Endothelial cell of umbilical vein (primary cell): ENCODE results near the gene FURIN. TPM values are rescaled to one million over a fixed set of nuclear protein-coding genes. Genes with fewer than 3 reads are reported as not detected.
"Not testable (repeated sequence)": the region's sequence is repeated elsewhere in the genome, so short reads cannot be mapped to it uniquely, and the experiment has no call there.

ENCODE experiments used
- BruUV-seq: library from RNA; stranded (reverse); fragments of 400-500 nt; replicated peaks from 2 replicates; lab custom pipeline; 2021; lab: Mats Ljungman, UMichigan
- CTCF ChIA-PET: fragments of 300-600, 350-600 bp; sonication (Branson Sonifier 250); formaldehyde crosslinking; loops from one replicate; lab custom pipeline; 2021; ENCODE audit warnings: antibody characterized with exemption, inconsistent platforms; lab: Charles Lee
- POLR2A ChIA-PET: fragments of 300-600, 350-600 bp; sonication (Branson Sonifier 250); formaldehyde crosslinking; loops from one replicate; lab custom pipeline; 2021; ENCODE audit warnings: antibody characterized with exemption, inconsistent platforms; lab: Charles Lee
- DNase-seq: peaks from one replicate; pipeline ENCODE4 v3.0.0-alpha.2; 2011; ENCODE audit warnings: low read depth, low spot score
- FAIRE-seq: peaks from 2 replicates; lab custom pipeline; 2011; peaks lifted over from hg19 to GRCh38; lab: Jason Lieb, UNC
- H2AFZ ChIP-seq: 2 replicates; pipeline ENCODE4 v1.6.0; 2012; ENCODE audit warnings: low read depth, low read length, control low read depth, inconsistent platforms
- H3K27ac ChIP-seq: 2 replicates; pipeline ENCODE4 v1.5.1; 2011; ENCODE audit warnings: low read depth, mild to moderate bottlenecking, control low read depth, low read length, moderate library complexity; ENCODE audit not compliant: insufficient read depth
- H3K27me3 ChIP-seq, 2 experiments: 2 replicates each; pipeline versions ENCODE4 v1.6.0 to v1.6.1; 2011; ENCODE audit warnings: low read length in 2 of 2, mixed read lengths in 1 of 2; ENCODE audit not compliant: control insufficient read depth in 2 of 2, insufficient read depth in 2 of 2
- H3K36me3 ChIP-seq, 2 experiments: 2 replicates in 1 of 2; 3 replicates in 1 of 2; pipeline ENCODE4 v1.5.1; 2011; ENCODE audit warnings: low read length in 2 of 2, mild to moderate bottlenecking in 1 of 2, moderate library complexity in 1 of 2; ENCODE audit not compliant: control insufficient read depth in 2 of 2, insufficient read depth in 2 of 2; ENCODE audit errors: extremely low read depth in 1 of 2
- H3K4me1 ChIP-seq: 3 replicates; pipeline ENCODE4 v1.5.1; 2011; ENCODE audit warnings: mild to moderate bottlenecking, low read length; ENCODE audit not compliant: control insufficient read depth, insufficient read depth; ENCODE audit errors: extremely low read depth
- H3K4me2 ChIP-seq: 2 replicates; pipeline ENCODE4 v1.6.1; 2011; ENCODE audit warnings: low read length, control low read depth, mixed read lengths; ENCODE audit not compliant: insufficient read depth
- H3K4me3 ChIP-seq, 3 experiments: fragments of 200-600 bp in 1 of 3; sonication (generic), shearing (Covaris generic) in 1 of 3; replicated peaks in 1 of 3; 2 replicates each; pipeline ENCODE4 v1.5.1; 2011 to 2016; ENCODE audit warnings: control low read depth in 3 of 3, low read length in 3 of 3, mild to moderate bottlenecking in 2 of 3, inconsistent platforms in 1 of 3, low read depth in 1 of 3, moderate library complexity in 1 of 3; ENCODE audit not compliant: insufficient read depth in 1 of 3
- H3K79me2 ChIP-seq: 2 replicates; pipeline ENCODE4 v1.6.0; 2012; ENCODE audit warnings: low read length, inconsistent platforms; ENCODE audit not compliant: control insufficient read depth, insufficient read depth
- H3K9ac ChIP-seq: replicated peaks from 2 replicates; pipeline ENCODE3; 2011; ENCODE audit warnings: low read length, control low read depth; ENCODE audit not compliant: insufficient read depth; ENCODE audit errors: extremely low read depth
- H3K9me1 ChIP-seq: replicated peaks from 3 replicates; pipeline ENCODE4 v1.6.0; 2011; ENCODE audit warnings: mild to moderate bottlenecking, low read length; ENCODE audit not compliant: control insufficient read depth, insufficient read depth; ENCODE audit errors: extremely low read depth
- H3K9me3 ChIP-seq: replicated peaks from 2 replicates; pipeline ENCODE4 v1.5.1; 2012; ENCODE audit warnings: low read length, inconsistent platforms; ENCODE audit not compliant: control insufficient read depth, insufficient read depth
- H4K20me1 ChIP-seq: replicated peaks from 2 replicates; pipeline ENCODE3; 2011; ENCODE audit warnings: mild to moderate bottlenecking, low read length; ENCODE audit not compliant: control insufficient read depth, insufficient read depth; ENCODE audit errors: extremely low read depth
- FOS ChIP-seq: IDR thresholded peaks from 2 replicates; pipeline ENCODE4 v1.6.1; 2011; ENCODE audit warnings: mild to moderate bottlenecking, low read length, moderate library complexity, borderline replicate concordance; ENCODE audit not compliant: insufficient read depth
- GATA2 ChIP-seq: IDR thresholded peaks from 2 replicates; pipeline ENCODE4 v1.7.0; 2011; ENCODE audit warnings: low read depth, mild to moderate bottlenecking, moderate library complexity, mixed read lengths, low read length; ENCODE audit not compliant: insufficient read length, insufficient read depth
- POLR2A ChIP-seq: IDR thresholded peaks from 2 replicates; pipeline ENCODE4 v1.6.1; 2012; ENCODE audit warnings: low read depth, mild to moderate bottlenecking, control low read depth, low read length
- dilution Hi-C: fragments of 300-500 bp; cut with MboI; formaldehyde crosslinking; loops from one replicate; pipeline ENCODE4 v1.15.0; 2019; ENCODE audit warnings: low sequenced_read_pairs; ENCODE audit not compliant: extremely low pct_ligation_motif_present
- intact Hi-C: fragments of 100-400 bp; cut with micrococcal nuclease; formaldehyde crosslinking; loops from one replicate; pipeline ENCODE4 v1.10.0; 2022
- polyA plus RNA-seq, 4 experiments: library from polyadenylated mRNA; depleted of rRNA in 3 of 4; stranded (reverse) in 3 of 4; unstranded in 1 of 4; fragments of >200 nt; gene quantifications; 2 replicates each; pipeline versions ENCODE4 v1.2.1 to v1.2.3, GENCODE V29; 2011 to 2012; ENCODE audit warnings: missing spikeins in 1 of 4
- total RNA-seq: library from RNA; stranded (reverse); gene quantifications from 2 replicates; pipeline ENCODE4 v1.2.3, GENCODE V29; 2021

The FURIN gene
- total and polyA plus RNA-seq, 2 donors (not counting 3 experiments of a cell fraction or from before 2014, with no cell fraction given), result 77.4 to 131 TPM

GRCh38 chr15:90845201-90845949 is 23.0 kb upstream of the FURIN start:
- BruUV-seq, result no TSS peak
- Histone ChIP-seq H3K4me3 (no peak overlapping the region), H4K20me1 (no peaks in the 10 kb centered on the region), H2AFZ (no peak overlapping the region), H3K27ac (no peak overlapping the region), H3K9ac (no peak overlapping the region), H3K27me3 (no peaks in the 10 kb centered on the region), H3K79me2 (no peaks in the 10 kb centered on the region), H3K4me2 (no peak overlapping the region), H3K9me1 (no peaks in the 10 kb centered on the region), H3K4me1 (no peaks in the 10 kb centered on the region), H3K36me3 (no peaks in the 10 kb centered on the region), H3K9me3 (no peaks in the 10 kb centered on the region)
- no peak for TF ChIP-seq GATA2
- no peak for TF ChIP-seq POLR2A
- peak; percentile 34 for TF ChIP-seq FOS
- FAIRE-seq (no peak), DNase-seq (no peak)
- dilution Hi-C loops (no loop called here), intact Hi-C loops (no loop called here)
- CTCF ChIA-PET, result interaction anchor here (1.0 kb wide), 1 partner anchor 14 kb away, joined by 3 read pairs; no protein-coding TSS in a partner anchor
- POLR2A ChIA-PET, result no interaction called here

- H3K9ac ChIP-seq, H3K27ac ChIP-seq, CTCF ChIA-PET, H3K4me3 ChIP-seq, BruUV-seq, H2AFZ ChIP-seq, H3K36me3 ChIP-seq, H3K4me1 ChIP-seq, H3K9me1 ChIP-seq, POLR2A ChIA-PET, H3K4me2 ChIP-seq, H3K79me2 ChIP-seq, FAIRE-seq, DNase-seq, H3K27me3 ChIP-seq, dilution Hi-C loops, H3K9me3 ChIP-seq, H4K20me1 ChIP-seq, intact Hi-C loops: not testable (repeated sequence)
Observed at GRCh38 chr15:90849424-90849823, 19.0 kb upstream of the FURIN start.
